Superior temporal gyrus (tissue), 1 donor: ENCODE results near the gene SLC15A2.
"Not testable (repeated sequence)": the region's sequence is repeated elsewhere in the genome, so short reads cannot be mapped to it uniquely, and the experiment has no call there.

Experiments used
- DNase-seq: peaks from one replicate; pipeline ENCODE4 v3.0.0-alpha.2; 2016; ENCODE audit errors: extremely low spot score

Gene SLC15A2

GRCh38 chr3:121918779-121919483 lies 24.7 kb downstream of the SLC15A2 start:
- no peak for DNase-seq

- DNase-seq = no peak
Measured at GRCh38 chr3:121924734-121925133, 30.5 kb downstream of the SLC15A2 start.

- DNase-seq = no peak
Measured at GRCh38 chr3:121926380-121926779, 32.2 kb downstream of the SLC15A2 start.

DNA sequence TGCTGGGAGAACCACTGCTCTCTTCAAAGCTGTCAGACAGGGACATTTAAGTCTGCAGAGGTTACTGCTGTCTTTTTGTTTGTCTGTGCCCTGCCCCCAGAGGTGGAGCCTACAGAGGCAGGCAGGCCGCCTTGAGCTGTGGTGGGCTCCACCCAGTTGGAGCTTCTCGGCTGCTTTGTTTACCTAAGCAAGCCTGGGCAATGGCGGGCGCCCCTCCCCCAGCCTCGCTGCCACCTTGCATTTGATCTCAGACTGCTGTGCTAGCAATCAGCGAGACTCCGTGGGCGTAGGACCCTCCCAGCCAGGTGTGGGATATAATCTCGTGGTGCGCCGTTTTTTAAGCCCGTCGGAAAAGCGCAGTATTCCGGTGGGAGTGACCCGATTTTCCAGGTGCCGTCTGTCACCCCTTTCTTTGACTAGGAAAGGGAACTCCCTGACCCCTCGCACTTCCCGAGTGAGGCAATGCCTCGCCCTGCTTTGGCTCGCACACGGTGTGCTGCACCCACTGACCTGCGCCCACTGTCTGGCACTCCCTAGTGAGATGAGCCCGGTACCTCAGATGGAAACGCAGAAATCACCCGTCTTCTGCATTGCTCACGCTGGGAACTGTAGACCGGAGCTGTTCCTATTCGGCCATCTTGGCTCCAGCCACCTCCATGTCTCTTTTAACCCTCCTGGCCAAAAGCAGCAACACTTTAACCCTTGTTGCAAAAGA lies 44.1 kb downstream of the SLC15A2 start:
- not testable (repeated sequence) for DNase-seq

GRCh38 chr3:121941592-121941991 lies 47.4 kb downstream of the SLC15A2 start:
- no peak for DNase-seq

GRCh38 chr3:121942116-121942786 lies 48.0 kb downstream of the SLC15A2 start:
- DNase-seq = no peak

DNA sequence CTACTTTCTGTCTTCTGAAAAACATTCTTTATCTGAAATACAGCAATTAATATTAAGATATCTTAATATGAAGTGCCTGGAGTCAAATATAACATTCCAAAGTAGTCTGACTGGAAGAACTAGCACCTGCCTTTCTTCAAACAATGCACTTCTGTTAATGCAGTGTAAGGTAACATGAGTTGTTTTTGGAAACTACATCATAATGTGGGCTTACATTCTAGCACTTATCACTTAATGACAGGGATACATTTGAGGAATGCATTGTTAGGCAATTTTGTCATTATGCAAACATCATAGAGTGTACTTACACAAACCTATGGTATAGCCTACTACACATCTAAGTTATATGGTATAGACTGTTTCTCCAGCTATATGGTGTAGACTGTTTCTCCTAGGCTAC lies 49.2 kb downstream of the SLC15A2 start:
- DNase-seq = no peak

GRCh38 chr3:121948641-121949040 lies 54.4 kb downstream of the SLC15A2 start:
- no peak for DNase-seq

DNA sequence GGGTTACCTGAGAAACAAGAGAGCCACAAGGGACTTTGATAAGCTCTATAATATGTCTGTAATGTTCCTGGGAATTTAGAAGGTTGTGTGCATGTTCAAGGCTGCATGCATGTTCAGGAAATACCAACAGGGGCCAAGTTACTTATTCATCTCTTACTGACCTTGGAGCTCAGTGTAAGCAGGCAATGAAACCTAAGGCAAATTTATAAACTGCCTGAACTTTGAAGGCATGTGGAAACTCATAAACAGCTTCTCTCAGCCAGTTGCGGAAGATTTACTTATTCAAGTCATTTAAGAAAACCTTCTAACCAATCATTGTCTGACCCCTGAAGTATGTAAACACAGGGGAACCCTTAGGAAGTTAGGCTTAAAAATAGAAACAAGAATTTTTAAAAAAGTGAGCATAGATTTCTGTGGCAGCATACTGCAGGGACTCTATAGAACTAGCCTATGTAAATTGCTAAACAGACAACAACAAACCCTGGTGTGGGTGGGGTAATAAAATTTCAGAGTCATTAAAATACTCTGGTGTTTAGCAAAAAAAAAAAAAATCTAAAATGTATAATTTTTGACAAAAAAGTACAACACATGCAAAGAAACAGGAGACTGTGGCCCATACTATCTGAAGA lies 57.2 kb downstream of the SLC15A2 start:
- DNase-seq = no peak

DNA sequence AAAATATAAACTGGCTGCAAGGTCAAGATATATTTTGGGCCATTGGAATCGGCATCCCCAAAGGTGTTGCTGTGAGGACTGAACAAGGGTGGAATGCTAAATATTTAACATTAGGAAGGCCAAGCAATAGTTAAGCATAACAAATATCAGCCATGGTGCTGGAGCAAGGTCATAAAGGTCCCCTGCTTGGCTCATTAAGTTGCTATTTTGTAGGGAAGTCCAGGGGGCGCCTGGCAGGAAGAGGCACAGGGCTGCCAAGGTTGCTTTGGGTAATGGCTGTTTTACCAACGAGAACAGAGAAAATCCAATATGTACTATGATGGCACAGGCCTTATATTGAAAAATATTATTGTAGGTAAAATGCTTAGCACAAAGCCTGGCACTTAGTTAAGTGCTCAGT lies 62.2 kb downstream of the SLC15A2 start:
- no peak for DNase-seq

- peak; percentile 19 for DNase-seq
Measured at GRCh38 chr3:121957674-121958415, 63.6 kb downstream of the SLC15A2 start.

DNA sequence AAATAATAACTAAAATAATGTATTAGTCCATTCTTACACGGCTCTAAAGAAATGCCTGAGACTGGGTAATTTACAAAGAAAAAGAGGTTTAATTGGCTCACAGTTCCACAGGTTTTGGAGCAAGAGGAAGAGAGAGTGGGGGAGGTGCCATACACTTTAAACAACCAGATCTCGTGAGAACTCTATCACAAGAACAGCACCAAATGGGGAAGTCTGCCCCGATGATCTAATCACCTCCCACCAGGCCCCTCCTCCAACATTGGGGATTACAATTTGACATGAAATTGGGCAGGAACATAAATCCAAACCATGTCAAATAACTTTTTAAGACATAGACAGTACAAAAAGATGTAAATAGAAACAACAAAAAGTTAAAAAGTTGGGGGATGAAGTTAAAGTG lies 64.6 kb downstream of the SLC15A2 start:
- no peak for DNase-seq

GRCh38 chr3:121961283-121961682 lies 67.1 kb downstream of the SLC15A2 start:
- no peak for DNase-seq

DNA sequence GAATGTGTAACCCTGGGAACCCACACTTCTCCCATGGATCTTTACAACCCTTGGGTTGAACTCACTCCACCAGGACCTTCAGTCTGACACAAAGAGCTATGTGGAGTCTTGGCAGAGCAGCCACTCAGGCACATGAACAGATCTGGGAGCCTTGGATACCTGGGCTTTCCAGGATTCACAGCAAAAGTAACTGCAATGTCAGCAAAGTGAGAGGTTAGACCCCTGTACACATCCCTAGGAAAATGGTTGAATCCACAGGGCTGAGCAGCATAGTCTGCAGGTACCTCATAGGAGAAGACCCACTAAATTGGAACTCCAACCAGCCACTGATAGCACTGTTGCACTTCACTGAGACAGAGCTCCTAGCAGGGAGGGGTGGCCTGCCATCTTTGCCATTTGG lies 68.2 kb downstream of the SLC15A2 start:
- DNase-seq = no peak

DNA sequence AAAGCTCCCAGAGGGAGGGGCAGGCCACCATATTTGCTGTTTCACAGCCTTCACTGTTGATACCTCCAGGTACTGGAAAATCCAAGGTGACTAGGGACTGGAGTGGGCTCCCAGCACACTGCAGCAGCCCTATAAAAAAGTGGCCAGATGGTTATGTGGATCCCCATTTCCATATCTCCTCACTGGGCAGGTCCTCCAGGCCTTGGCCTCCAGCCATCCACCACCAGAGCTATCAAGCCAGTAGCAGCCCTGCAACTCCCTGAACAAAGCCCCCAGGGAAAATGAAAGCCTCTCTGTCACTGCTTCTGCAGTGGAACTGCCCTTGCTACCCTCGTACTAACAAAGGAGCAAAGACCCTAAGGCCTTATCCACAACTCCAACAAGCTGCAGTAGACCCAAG lies 69.4 kb downstream of the SLC15A2 start:
- DNase-seq = no peak

DNA sequence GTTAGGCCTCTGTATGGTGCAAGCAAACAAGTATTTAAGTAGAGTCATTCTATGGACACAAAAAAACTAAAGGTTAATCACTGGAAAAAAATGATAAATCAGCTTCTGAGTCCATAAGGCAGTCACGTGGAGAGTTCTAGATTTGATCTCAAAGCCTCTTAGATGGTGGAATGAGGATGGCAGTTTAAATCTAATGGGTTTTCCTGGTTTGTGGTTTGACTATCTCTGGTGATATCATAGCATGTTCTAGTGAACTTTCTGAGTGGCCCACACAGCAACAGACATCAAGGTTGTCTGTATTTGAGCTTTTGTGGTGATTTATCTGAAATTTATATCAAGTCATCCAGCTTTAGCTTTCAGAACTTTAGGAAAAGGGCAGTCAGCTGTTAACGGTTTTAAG lies 75.4 kb downstream of the SLC15A2 start:
- DNase-seq = no peak

DNA sequence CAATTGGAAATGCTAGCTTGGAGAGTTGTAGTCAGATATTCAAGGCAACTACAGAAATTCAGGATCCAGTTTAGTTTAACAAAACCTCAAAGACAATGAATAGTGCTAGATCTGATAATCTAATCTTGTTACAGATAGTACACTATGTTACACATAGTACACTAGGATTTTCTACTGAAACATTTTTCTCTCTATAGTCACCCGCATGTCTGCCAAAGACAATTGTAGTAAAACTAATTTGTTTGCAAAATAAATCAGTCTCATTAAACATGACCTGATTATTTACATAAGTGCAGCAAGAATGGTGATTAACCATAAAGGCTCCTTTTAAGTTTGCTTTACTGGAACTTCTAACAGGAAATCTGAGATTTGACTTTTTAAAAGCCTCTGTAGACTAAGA lies 75.8 kb downstream of the SLC15A2 start:
- DNase-seq = no peak

- no peak for DNase-seq
Measured at GRCh38 chr3:121974601-121975111, 80.5 kb downstream of the SLC15A2 start.

DNA sequence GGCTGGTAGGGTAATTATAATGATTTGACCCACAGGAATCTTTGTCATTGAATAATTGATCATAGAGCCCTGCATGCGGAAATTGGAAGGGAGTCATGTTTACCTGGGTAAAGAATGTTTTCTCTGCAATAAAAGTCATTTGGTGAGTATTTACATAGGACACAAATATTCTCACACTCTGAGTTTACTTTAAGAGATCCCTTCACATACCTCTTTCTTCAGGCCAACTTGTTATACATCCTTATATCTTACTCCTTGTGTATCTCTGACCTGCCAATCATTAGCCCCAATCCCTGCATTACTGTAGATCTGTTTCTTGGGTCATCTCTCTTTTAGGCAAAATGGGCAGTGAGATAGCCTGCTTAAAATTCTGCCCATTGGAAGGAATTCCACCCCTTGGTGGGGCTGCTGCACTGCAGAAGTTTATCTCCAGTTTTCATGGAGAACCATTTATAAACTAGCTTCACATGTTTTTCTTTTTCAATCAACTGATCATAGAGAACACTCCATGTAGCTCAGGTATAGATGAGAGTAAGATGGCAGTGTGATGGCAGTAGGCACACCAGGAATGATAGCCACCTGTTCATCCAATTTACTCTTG lies 81.6 kb downstream of the SLC15A2 start:
- DNase-seq = no peak

DNA sequence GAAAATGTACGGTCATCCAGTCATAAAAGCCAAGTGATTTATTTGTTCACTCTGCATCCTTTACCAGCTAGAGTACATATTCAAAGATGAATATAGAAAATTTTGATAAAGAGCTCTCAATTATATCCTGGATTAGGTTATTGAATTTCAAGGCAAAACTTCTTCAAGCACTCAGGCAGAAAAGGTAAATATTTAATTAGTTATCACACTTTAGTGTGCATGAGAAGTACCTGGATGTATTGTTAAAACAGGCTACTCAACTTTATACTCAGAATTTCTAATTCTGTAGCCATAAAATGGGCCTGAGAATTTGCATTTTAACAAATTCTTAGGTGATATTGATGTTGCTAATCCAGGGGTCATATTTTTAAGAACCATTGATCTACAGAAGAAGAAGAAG lies 82.5 kb downstream of the SLC15A2 start:
- no peak for DNase-seq

DNA sequence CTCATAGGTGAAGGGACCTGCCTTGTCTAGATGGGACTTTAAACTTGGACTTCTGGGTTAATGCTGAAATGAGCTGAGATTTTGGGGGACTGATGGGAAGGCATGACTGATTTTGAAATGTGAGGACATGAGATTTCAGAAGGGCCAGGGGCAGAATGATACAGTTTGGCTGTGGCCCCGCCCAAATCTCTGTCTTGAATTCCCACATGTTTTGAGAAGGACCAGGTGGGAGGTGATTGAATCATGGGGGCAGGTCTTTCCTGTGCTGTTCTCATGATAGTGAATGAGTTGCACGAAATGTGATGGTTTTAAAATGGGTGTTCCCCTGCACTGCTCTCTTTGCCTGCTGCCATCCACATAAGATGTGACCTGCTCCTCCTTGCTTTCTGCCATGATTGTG lies 85.0 kb downstream of the SLC15A2 start:
- DNase-seq = no peak
